CD4-positive, alpha-beta memory T cell (primary cell): Measurements from ENCODE around the gene ADAM12. TPM values are rescaled to one million over a fixed set of nuclear protein-coding genes. Genes with fewer than 3 reads are reported as not detected.

Source experiments
- CTCF ChIA-PET: fragments of 350-600 bp; sonication (Branson Sonifier 250); formaldehyde crosslinking; loops from one replicate; lab custom pipeline; 2021; ENCODE audit warnings: inconsistent platforms; ENCODE audit not compliant: partially characterized antibody; lab: Charles Lee
- POLR2A ChIA-PET: fragments of 350-600 bp; sonication (Branson Sonifier 250); formaldehyde crosslinking; loops from one replicate; lab custom pipeline; 2021; ENCODE audit not compliant: partially characterized antibody; lab: Charles Lee
- DNase-seq, 5 donors: peaks; one replicate each; pipeline versions ENCODE4 v3.0.0 to v3.0.0-alpha.2; 2020 to 2022; ENCODE audit warnings: mixed read lengths in 1 of 5
- H3K27ac ChIP-seq: one replicate; pipeline ENCODE4 v1.7.0; 2013; ENCODE audit warnings: low read depth, low read length
- H3K27me3 ChIP-seq: 2 replicates; pipeline ENCODE4 v1.7.0; 2013; ENCODE audit warnings: mild to moderate bottlenecking, low read length, moderate library complexity; ENCODE audit not compliant: insufficient read depth
- H3K36me3 ChIP-seq: 2 replicates; pipeline ENCODE4 v1.7.0; 2013; ENCODE audit warnings: mild to moderate bottlenecking, low read length, moderate library complexity; ENCODE audit not compliant: insufficient read depth
- H3K4me1 ChIP-seq: 2 replicates; pipeline ENCODE4 v1.7.0; 2013; ENCODE audit warnings: mild to moderate bottlenecking, low read length, moderate library complexity; ENCODE audit not compliant: insufficient read depth
- H3K4me3 ChIP-seq, 2 donors: one replicate each; pipeline ENCODE4 v1.7.0; 2013; ENCODE audit warnings: low read length in 2 of 2, mild to moderate bottlenecking in 1 of 2
- H3K9me3 ChIP-seq, 2 donors: one replicate each; pipeline ENCODE4 v1.7.0; 2013; ENCODE audit warnings: low read length in 2 of 2, control low read depth in 1 of 2; ENCODE audit not compliant: control insufficient read depth in 1 of 2
- H3K27ac Mint-ChIP-seq, 7 donors: one replicate each; pipeline ENCODE4 v1.8.0; 2020 to 2021; ENCODE audit warnings: mixed read lengths in 7 of 7, mild to moderate bottlenecking in 6 of 7, inconsistent platforms in 3 of 7, moderate library complexity in 3 of 7
- H3K27me3 Mint-ChIP-seq, 2 donors: one replicate each; pipeline ENCODE4 v1.8.0; 2020 to 2021; ENCODE audit warnings: mixed read lengths in 2 of 2
- H3K36me3 Mint-ChIP-seq, 2 donors: one replicate each; pipeline ENCODE4 v1.8.0; 2020 to 2021; ENCODE audit warnings: mixed read lengths in 2 of 2, inconsistent platforms in 1 of 2, mild to moderate bottlenecking in 1 of 2
- H3K4me1 Mint-ChIP-seq, 4 donors: one replicate each; pipeline ENCODE4 v1.8.0; 2020 to 2021; ENCODE audit warnings: mixed read lengths in 4 of 4, mild to moderate bottlenecking in 1 of 4
- H3K4me3 Mint-ChIP-seq, 8 donors: one replicate each; pipeline ENCODE4 v1.8.0; 2020 to 2021; ENCODE audit warnings: mixed read lengths in 8 of 8, mild to moderate bottlenecking in 7 of 8, moderate library complexity in 6 of 8, inconsistent platforms in 3 of 8
- H3K9me3 Mint-ChIP-seq, 8 donors: one replicate each; pipeline ENCODE4 v1.8.0; 2020 to 2021; ENCODE audit warnings: mixed read lengths in 8 of 8, mild to moderate bottlenecking in 5 of 8, inconsistent platforms in 3 of 8, moderate library complexity in 1 of 8
- intact Hi-C: fragments of 100-400 bp; cut with micrococcal nuclease; formaldehyde crosslinking; loops from one replicate; pipeline ENCODE4 v1.15.1; 2023
- polyA plus RNA-seq, 2 donors: library from polyadenylated mRNA; unstranded; fragments of 300-500 nt; fragmentation: Illumina TruSeq; gene quantifications; one replicate each; pipeline ENCODE4 v1.2.3, GENCODE V29; 2021
- total RNA-seq, 2 experiments: library from RNA; stranded (reverse); gene quantifications; one replicate each; pipeline ENCODE4 v1.2.3, GENCODE V29; 2021

ADAM12 gene
- total and polyA plus RNA-seq, 4 experiments from 2014 or later = 0.17 to 2.3 (median 1.1) TPM

DNA sequence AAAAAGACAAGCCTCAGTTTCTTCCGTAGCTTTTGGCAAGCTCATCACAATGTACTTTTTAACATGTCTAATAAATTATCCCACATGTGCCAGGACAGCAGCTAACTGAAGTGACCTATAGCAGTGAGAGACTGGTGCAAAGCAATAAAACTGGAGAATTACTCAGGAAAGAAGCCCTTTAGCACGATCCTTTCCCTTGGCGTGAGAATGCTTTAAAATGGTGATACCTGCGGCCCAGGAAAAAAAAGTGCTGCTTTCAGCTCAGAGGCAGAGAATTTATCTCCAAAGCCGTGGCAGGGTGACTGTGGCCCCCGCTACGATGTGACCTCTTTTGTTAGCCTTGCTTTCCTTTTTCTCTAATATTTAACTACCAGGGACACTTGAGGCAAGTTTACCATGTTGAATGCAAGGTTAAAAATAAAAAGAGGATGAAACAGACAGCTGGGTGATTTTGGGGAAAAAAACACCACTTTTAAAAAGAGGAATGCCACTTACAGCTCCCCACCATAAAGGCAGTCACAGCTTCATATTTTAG, 307.9 kb downstream of the ADAM12 start:
- no peaks in the 10 kb centered on the region for H3K36me3 Mint-ChIP-seq
- no peak overlapping the region for H3K4me3 Mint-ChIP-seq
- H3K36me3 ChIP-seq = no peaks in the 10 kb centered on the region
- H3K4me1 ChIP-seq = no peaks in the 10 kb centered on the region
- no peak for DNase-seq
- no peak overlapping the region for H3K27ac Mint-ChIP-seq
- H3K9me3 ChIP-seq = no peaks in the 10 kb centered on the region
- peaks cover 0 to 5% (median 0%) of the 10 kb centered on the region in 8 donors for H3K9me3 Mint-ChIP-seq
- H3K27ac ChIP-seq = no peak overlapping the region
- no peaks in the 10 kb centered on the region for H3K27me3 ChIP-seq
- peaks cover 0 to 1% of the 10 kb centered on the region in 2 donors for H3K27me3 Mint-ChIP-seq
- ChIA-PET CTCF (no interaction called here), POLR2A (no interaction called here)
- intact Hi-C loops = no loop called here
- no peak overlapping the region for H3K4me3 ChIP-seq
- H3K4me1 Mint-ChIP-seq = no peaks in the 10 kb centered on the region

DNA sequence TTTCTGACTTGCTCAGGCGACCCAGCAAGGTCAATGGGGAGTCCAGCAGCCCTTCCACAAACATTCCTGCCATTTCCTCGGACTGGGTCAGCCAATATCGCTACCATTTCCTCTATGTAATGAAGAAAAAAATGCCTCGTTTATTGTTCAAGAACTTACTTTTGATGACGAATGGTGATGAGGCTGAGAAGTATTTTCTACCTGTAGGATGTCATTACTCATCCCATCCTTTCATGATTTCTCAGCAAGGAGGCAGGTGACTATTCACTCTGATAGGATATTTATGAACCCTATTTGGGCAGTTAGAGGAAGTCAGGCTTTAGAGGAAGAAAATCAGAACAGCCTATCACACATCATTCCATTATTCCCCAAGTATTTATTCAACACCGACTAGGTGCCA, 313.3 kb downstream of the ADAM12 start:
- DNase-seq = no peak
- H3K36me3 Mint-ChIP-seq = no peaks in the 10 kb centered on the region
- H3K36me3 ChIP-seq = no peaks in the 10 kb centered on the region
- H3K4me1 ChIP-seq = no peaks in the 10 kb centered on the region
- intact Hi-C loops = no loop called here
- peaks cover 0 to 1% of the 10 kb centered on the region in 2 donors for H3K27me3 Mint-ChIP-seq
- no peak overlapping the region for H3K4me3 ChIP-seq
- no peak overlapping the region for H3K27ac ChIP-seq
- H3K27me3 ChIP-seq = no peaks in the 10 kb centered on the region
- H3K9me3 ChIP-seq = no peaks in the 10 kb centered on the region
- peaks cover 0 to 5% (median 0%) of the 10 kb centered on the region in 8 donors for H3K9me3 Mint-ChIP-seq
- ChIA-PET POLR2A (no interaction called here), CTCF (no interaction called here)
- no peak overlapping the region for H3K27ac Mint-ChIP-seq
- H3K4me1 Mint-ChIP-seq = no peaks in the 10 kb centered on the region
- H3K4me3 Mint-ChIP-seq = no peak overlapping the region

GRCh38 chr10:126074291-126074690, 314.0 kb downstream of the ADAM12 start:
- Mint-ChIP-seq H3K4me1 (no peaks in the 10 kb centered on the region), H3K27ac (no peak overlapping the region), H3K27me3 (peaks cover 0 to 1% of the 10 kb centered on the region in 2 donors), H3K36me3 (no peaks in the 10 kb centered on the region), H3K9me3 (peaks cover 0 to 7% (median 0%) of the 10 kb centered on the region in 8 donors), H3K4me3 (no peak overlapping the region)
- intact Hi-C loops = no loop called here
- H3K27ac ChIP-seq = no peak overlapping the region
- no peaks in the 10 kb centered on the region for H3K4me1 ChIP-seq
- no peaks in the 10 kb centered on the region for H3K9me3 ChIP-seq
- ChIA-PET POLR2A (no interaction called here), CTCF (no interaction called here)
- no peak overlapping the region for H3K4me3 ChIP-seq
- DNase-seq = no peak
- no peaks in the 10 kb centered on the region for H3K36me3 ChIP-seq
- H3K27me3 ChIP-seq = no peaks in the 10 kb centered on the region

DNA sequence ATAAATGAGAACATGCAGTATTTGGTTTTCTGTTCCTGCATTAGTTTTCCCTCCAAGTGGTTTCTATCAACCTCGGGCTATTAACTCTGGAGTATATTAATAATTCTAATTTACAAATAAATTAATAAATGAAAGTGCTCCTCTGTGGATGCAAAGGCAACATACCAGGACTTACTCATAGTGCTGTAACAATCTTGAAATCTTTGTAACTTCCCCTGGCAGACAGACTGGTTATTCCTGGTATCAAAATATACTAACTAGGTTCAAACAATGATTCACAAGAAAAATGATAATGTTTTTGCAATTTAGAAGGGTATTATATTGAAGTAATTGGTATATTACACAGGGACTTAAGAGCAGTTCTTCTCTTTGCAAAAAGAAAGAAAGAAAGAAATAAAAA, 314.7 kb downstream of the ADAM12 start:
- POLR2A ChIA-PET = no interaction called here
- H3K4me1 ChIP-seq = no peaks in the 10 kb centered on the region
- no peak overlapping the region for H3K4me3 ChIP-seq
- CTCF ChIA-PET = no interaction called here
- Mint-ChIP-seq H3K9me3 (peaks cover 0 to 7% (median 0%) of the 10 kb centered on the region in 8 donors), H3K27me3 (no peaks in the 10 kb centered on the region), H3K4me1 (no peaks in the 10 kb centered on the region), H3K27ac (no peak overlapping the region), H3K4me3 (no peak overlapping the region), H3K36me3 (no peaks in the 10 kb centered on the region)
- H3K27me3 ChIP-seq = no peaks in the 10 kb centered on the region
- H3K9me3 ChIP-seq = no peaks in the 10 kb centered on the region
- H3K27ac ChIP-seq = no peak overlapping the region
- H3K36me3 ChIP-seq = no peaks in the 10 kb centered on the region
- DNase-seq = no peak
- intact Hi-C loops = no loop called here

DNA sequence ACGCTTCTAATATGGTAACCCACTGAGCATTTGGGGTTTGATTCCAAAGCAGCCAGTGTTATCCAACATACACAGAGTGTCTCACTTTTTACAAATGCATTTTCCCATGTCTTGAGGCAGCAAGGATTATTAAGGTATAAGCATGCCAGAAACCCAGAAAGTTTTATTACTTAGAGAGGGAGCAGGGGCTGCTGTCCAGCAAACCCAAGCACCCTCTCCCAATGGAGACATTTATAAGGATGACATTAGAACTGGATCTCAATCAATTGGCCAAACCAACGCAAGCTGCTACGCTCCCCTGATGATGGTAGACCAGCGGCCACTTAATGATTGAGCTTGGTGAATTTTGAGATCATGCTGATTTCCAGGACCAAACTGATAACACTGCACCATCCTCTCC, 315.7 kb downstream of the ADAM12 start:
- H3K9me3 Mint-ChIP-seq = peaks cover 0 to 7% (median 0%) of the 10 kb centered on the region in 8 donors

GRCh38 chr10:126070476-126071215, 317.6 kb downstream of the ADAM12 start:
- no peak overlapping the region for H3K4me3 Mint-ChIP-seq
- CTCF ChIA-PET = no interaction called here
- H3K9me3 ChIP-seq = no peaks in the 10 kb centered on the region

More for the DNA sequence above, 315.7 kb downstream of the ADAM12 start:
- Mint-ChIP-seq H3K27ac (no peak overlapping the region), H3K36me3 (no peaks in the 10 kb centered on the region), H3K27me3 (no peaks in the 10 kb centered on the region), H3K4me1 (no peaks in the 10 kb centered on the region), H3K4me3 (no peak overlapping the region)
- ChIA-PET CTCF (no interaction called here), POLR2A (no interaction called here)
- no peaks in the 10 kb centered on the region for H3K9me3 ChIP-seq
- no peak overlapping the region for H3K4me3 ChIP-seq
- no peaks in the 10 kb centered on the region for H3K4me1 ChIP-seq
- H3K36me3 ChIP-seq = no peaks in the 10 kb centered on the region
- intact Hi-C loops = no loop called here
- DNase-seq = no peak
- H3K27ac ChIP-seq = no peak overlapping the region
- no peaks in the 10 kb centered on the region for H3K27me3 ChIP-seq

DNA sequence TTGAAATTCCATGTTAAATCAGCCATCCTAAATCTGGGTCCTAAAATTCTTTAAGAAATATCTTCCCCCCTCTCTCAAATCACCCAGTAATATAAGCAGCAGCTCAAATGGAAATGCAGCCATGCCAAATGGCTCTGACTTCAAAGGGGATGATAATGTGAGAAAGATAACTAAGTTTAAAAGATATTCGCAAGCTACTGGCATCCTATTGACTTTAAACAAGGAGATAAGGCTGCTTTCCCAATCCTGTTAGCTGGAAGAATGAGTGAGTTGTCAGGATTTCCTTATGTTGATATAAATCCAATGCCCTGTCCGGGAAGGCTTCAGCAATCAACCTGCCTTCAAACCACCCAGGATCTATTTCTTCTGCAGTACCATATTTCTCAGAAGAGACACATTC, 320.0 kb downstream of the ADAM12 start:
- H3K9me3 Mint-ChIP-seq = peaks cover 0 to 7% (median 0%) of the 10 kb centered on the region in 8 donors
- no peak for DNase-seq
- H3K4me3 Mint-ChIP-seq = no peak overlapping the region
- intact Hi-C loops = no loop called here
- no peaks in the 10 kb centered on the region for H3K36me3 ChIP-seq
- no peaks in the 10 kb centered on the region for H3K4me1 Mint-ChIP-seq
- H3K4me3 ChIP-seq = no peak overlapping the region
- no peak overlapping the region for H3K27ac ChIP-seq
- ChIA-PET POLR2A (no interaction called here), CTCF (no interaction called here)
- no peaks in the 10 kb centered on the region for H3K27me3 Mint-ChIP-seq
- H3K4me1 ChIP-seq = no peaks in the 10 kb centered on the region
- no peaks in the 10 kb centered on the region for H3K36me3 Mint-ChIP-seq
- no peak overlapping the region for H3K27ac Mint-ChIP-seq
- H3K27me3 ChIP-seq = no peaks in the 10 kb centered on the region
- H3K9me3 ChIP-seq = no peaks in the 10 kb centered on the region

More at GRCh38 chr10:126070476-126071215, 317.6 kb downstream of the ADAM12 start:
- Mint-ChIP-seq H3K9me3 (peaks cover 0 to 7% (median 0%) of the 10 kb centered on the region in 8 donors), H3K27me3 (no peaks in the 10 kb centered on the region), H3K4me1 (no peaks in the 10 kb centered on the region), H3K36me3 (no peaks in the 10 kb centered on the region), H3K27ac (no peak overlapping the region)
- H3K4me3 ChIP-seq = no peak overlapping the region
- H3K36me3 ChIP-seq = no peaks in the 10 kb centered on the region
- POLR2A ChIA-PET = no interaction called here
- intact Hi-C loops = no loop called here
- H3K4me1 ChIP-seq = no peaks in the 10 kb centered on the region
- DNase-seq = no peak
- no peaks in the 10 kb centered on the region for H3K27me3 ChIP-seq
- H3K27ac ChIP-seq = no peak overlapping the region
